A549 (cell line): ENCODE results near the gene EDN1.

Source experiments
- CEBPB ChIP-seq, 2 experiments: fragments of >200 bp in 1 of 2; sonication (Bioruptor Twin) in 1 of 2; formaldehyde crosslinking in 1 of 2; IDR thresholded peaks; 2 replicates each; pipeline ENCODE4 v1.6.1; 2012 to 2016
- CHD4 ChIP-seq: fragments of 200-600 bp; sonication (generic); IDR thresholded peaks from 2 replicates; pipeline ENCODE4 v1.6.1; 2016; ENCODE audit warnings: antibody characterized with exemption, mild to moderate bottlenecking, borderline replicate concordance
- CTCF ChIP-seq: fragments of >200 bp; sonication (Bioruptor Twin); formaldehyde crosslinking; IDR thresholded peaks from 3 replicates; pipeline ENCODE4 v1.5.1; 2016
- ESRRA ChIP-seq: fragments of 150-350 bp; IDR thresholded peaks from 2 replicates; pipeline ENCODE4 v1.6.1; 2014; ENCODE audit warnings: mild to moderate bottlenecking, low read length, borderline replicate concordance
- FOSL2 ChIP-seq, 2 experiments: fragments of 450-650 bp in 1 of 2; fragments of >200 bp in 1 of 2; sonication (Bioruptor Twin) in 1 of 2; formaldehyde crosslinking; IDR thresholded peaks; 2 replicates each; pipeline versions ENCODE4 v1.5.0 to v1.6.1; 2016 to 2020; ENCODE audit warnings: mild to moderate bottlenecking in 1 of 2, moderate library complexity in 1 of 2
- JUN ChIP-seq, 2 experiments: fragments of >200 bp; sonication (Bioruptor Twin); formaldehyde crosslinking; IDR thresholded peaks; 2 replicates in 1 of 2; 3 replicates in 1 of 2; pipeline ENCODE4 v1.6.1; 2016 to 2017
- MAZ ChIP-seq: fragments of 150-350 bp; IDR thresholded peaks from 2 replicates; pipeline ENCODE4 v1.6.1; 2014; ENCODE audit warnings: antibody characterized with exemption, low read depth, low read length, borderline replicate concordance
- MYC ChIP-seq: IDR thresholded peaks from 2 replicates; pipeline ENCODE4 v1.6.1; 2012; ENCODE audit warnings: mild to moderate bottlenecking, inconsistent platforms, low read length, improper control_type of control experiment, borderline replicate concordance
- NR3C1 ChIP-seq: fragments of >200 bp; sonication (Bioruptor Twin); formaldehyde crosslinking; IDR thresholded peaks from 3 replicates; pipeline ENCODE4 v1.6.1; 2017
- PBX3 ChIP-seq: IDR thresholded peaks from 2 replicates; pipeline ENCODE4 v1.6.1; 2012
- POLR2A ChIP-seq: IDR thresholded peaks from 2 replicates; pipeline ENCODE4 v1.6.1; 2012; ENCODE audit warnings: mild to moderate bottlenecking, low read length
- POLR2AphosphoS2 ChIP-seq: conservative IDR thresholded peaks from 2 replicates; pipeline ENCODE4 v1.6.1; 2012; ENCODE audit warnings: low read length, improper control_type of control experiment, inconsistent platforms
- RAD21 ChIP-seq, 2 experiments: fragments of >200 bp in 1 of 2; sonication (Bioruptor Twin) in 1 of 2; formaldehyde crosslinking in 1 of 2; IDR thresholded peaks in 1 of 2; conservative IDR thresholded peaks in 1 of 2; 2 replicates in 1 of 2; 3 replicates in 1 of 2; pipeline ENCODE4 v1.6.1; 2012 to 2018; ENCODE audit warnings: inconsistent platforms in 1 of 2
- REST ChIP-seq: fragments of 200-600 bp; sonication (generic); IDR thresholded peaks from 2 replicates; pipeline ENCODE4 v1.6.1; 2016; ENCODE audit warnings: antibody characterized with exemption, mild to moderate bottlenecking, moderate library complexity

- TF ChIP-seq CTCF (0 out of 3 replicates have a peak, but pooled peaks have one; percentile 16), MAZ (no peak), CEBPB (IDR thresholded peaks at IDR 0.05) (no peak), POLR2AphosphoS2 (no peak), POLR2A (no peak), ESRRA (no peak), FOSL2 (IDR thresholded peaks at IDR 0.05) (no peak), FOSL2 (CRISPR knock-in tag; IDR thresholded peaks at IDR 0.05) (no peak), REST (no peak), CHD4 (no peak), NR3C1 (no peak), JUN (IDR thresholded peaks at IDR 0.05) (no peak), RAD21 (conservative IDR thresholded peaks at IDR 0.05 in 1 of 2, IDR thresholded peaks at IDR 0.05 in 1 of 2) (no peak), MYC (no peak), PBX3 (no peak)
These were observed 6.3 kb upstream of the EDN1 start for GRCh38 chr6:12283904-12284303.
